ENCODE results near the gene MCTP1. TPM values are rescaled to one million over a fixed set of nuclear protein-coding genes. Genes with fewer than 3 reads are reported as not detected.

Gene MCTP1
- total and polyA plus RNA-seq, 2 of the 13 experiments (the other 11 are each of a cell fraction or from before 2014, with no cell fraction given) = 0.15 to 0.48 TPM

- no peaks in the 10 kb centered on the region for H4K20me1 ChIP-seq (ENCODE audit: insufficient read depth, low read length)
- CTCF ChIA-PET (ENCODE audit: low intra/inter-chr PET ratio, low total read pairs) = no interaction called here
- no peaks in the 10 kb centered on the region for H3K4me1 ChIP-seq (ENCODE audit: insufficient read depth, low read length)
- H3K9me3 ChIP-seq (ENCODE audit: low read length) = no peaks in the 10 kb centered on the region
- H2AFZ ChIP-seq (ENCODE audit: low read length) = no peak overlapping the region
- intact Hi-C loops (cut with micrococcal nuclease; ENCODE audit: unreplicated experiment) = no loop called here
- no peaks in the 10 kb centered on the region for H3K27me3 ChIP-seq (ENCODE audit: control insufficient read depth in 1 of 2, insufficient read depth in 2 of 2, low read length in 2 of 2)
- POLR2A ChIA-PET = no interaction called here
- in situ Hi-C loops (cut with HindIII; ENCODE audit: extremely low pct_ligation_motif_present, low pct_unique_long_range_greater_than_20kb) = no loop called here
- DNase-seq (ENCODE audit: low spot score) = no peak
- no peaks in the 10 kb centered on the region for H3K79me2 ChIP-seq (ENCODE audit: insufficient read depth, low read length)
- H3K36me3 ChIP-seq (replicated peaks in 1 of 2; ENCODE audit: control insufficient read depth in 1 of 2, insufficient read depth in 2 of 2, low read length in 2 of 2) = no peaks in the 10 kb centered on the region
- H3K27ac ChIP-seq (ENCODE audit: extremely low read length, insufficient read depth, low read length) = no peak overlapping the region
- TF ChIP-seq ZNF260 (CRISPR knock-in tag; IDR thresholded peaks at IDR 0.05; ENCODE audit: borderline replicate concordance, low read depth) = no peak
- no peak for TF ChIP-seq CREBL2 (CRISPR knock-in tag; IDR thresholded peaks at IDR 0.05; ENCODE audit: borderline replicate concordance)
- no peak for TF ChIP-seq KDM2A (CRISPR knock-in tag; IDR thresholded peaks at IDR 0.05; ENCODE audit: borderline replicate concordance, low read depth)
- TF ChIP-seq THAP8 (CRISPR knock-in tag; IDR thresholded peaks at IDR 0.05; ENCODE audit: borderline replicate concordance) = no peak
- TF ChIP-seq GFI1 (CRISPR knock-in tag; IDR thresholded peaks at IDR 0.05; ENCODE audit: borderline replicate concordance) = no peak
- TF ChIP-seq MED1 (CRISPR knock-in tag; IDR thresholded peaks at IDR 0.05) = no peak
- TF ChIP-seq ZNF251 (CRISPR knock-in tag; IDR thresholded peaks at IDR 0.05) = no peak
- no peak for TF ChIP-seq ZFP82 (CRISPR knock-in tag; IDR thresholded peaks at IDR 0.05; ENCODE audit: borderline replicate concordance)
- TF ChIP-seq CEBPB (IDR thresholded peaks at IDR 0.05; ENCODE audit: borderline replicate concordance, low read depth, low read length) = no peak
- TF ChIP-seq KAT2B (IDR thresholded peaks at IDR 0.05; ENCODE audit: borderline replicate concordance, low read depth, low read length) = no peak
- no peak for TF ChIP-seq SALL2 (CRISPR knock-in tag; IDR thresholded peaks at IDR 0.05)
- no peak for TF ChIP-seq MLLT10 (CRISPR knock-in tag; IDR thresholded peaks at IDR 0.05)
- no peak for TF ChIP-seq TP53 (CRISPR knock-in tag; conservative IDR thresholded peaks at IDR 0.05)
- no peak for TF ChIP-seq CHD2 (IDR thresholded peaks at IDR 0.05; ENCODE audit: low read depth, low read length)
- TF ChIP-seq TAF1 (CRISPR knock-in tag; IDR thresholded peaks at IDR 0.05) = no peak
- no peak for TF ChIP-seq ZNF788 (CRISPR knock-in tag; IDR thresholded peaks at IDR 0.05; ENCODE audit: borderline replicate concordance)
- TF ChIP-seq RNF2 (conservative IDR thresholded peaks at IDR 0.05; ENCODE audit: low read depth) = no peak
- TF ChIP-seq PAX8 (CRISPR knock-in tag; IDR thresholded peaks at IDR 0.05; ENCODE audit: borderline replicate concordance) = no peak
- no peak for TF ChIP-seq DZIP1 (CRISPR knock-in tag; IDR thresholded peaks at IDR 0.05)
- no peak for TF ChIP-seq FOSL1 (CRISPR knock-in tag; IDR thresholded peaks at IDR 0.05; ENCODE audit: borderline replicate concordance)
- H3K9ac ChIP-seq (ENCODE audit: insufficient read depth, low read depth, low read length) = no peak overlapping the region
- BruUV-seq (replicated peaks) = no TSS peak
- ATAC-seq = no peak
- H3K4me2 ChIP-seq (ENCODE audit: low read depth, low read length) = no peak overlapping the region
- FAIRE-seq = no peak
- H3K4me3 ChIP-seq (replicated peaks in 1 of 3; ENCODE audit: insufficient read depth in 1 of 3, low read depth in 2 of 3, low read length in 3 of 3) = no peak overlapping the region
Observed at GRCh38 chr5:95252801-95253200, 32.1 kb downstream of the MCTP1 start.
